Myometrial cell (primary cell): Measurements from ENCODE around the gene SEPSECS. TPM values are rescaled to one million over a fixed set of nuclear protein-coding genes. Genes with fewer than 3 reads are reported as not detected.

Experiments
- total RNA-seq: library from RNA; depleted of rRNA; stranded (reverse); fragments of >200 nt; gene quantifications from 2 replicates; pipeline ENCODE4 v1.2.3, GENCODE V29; 2015

Gene SEPSECS
- total RNA-seq: 3.5 and 5.1 TPM in 2 replicates

DNA sequence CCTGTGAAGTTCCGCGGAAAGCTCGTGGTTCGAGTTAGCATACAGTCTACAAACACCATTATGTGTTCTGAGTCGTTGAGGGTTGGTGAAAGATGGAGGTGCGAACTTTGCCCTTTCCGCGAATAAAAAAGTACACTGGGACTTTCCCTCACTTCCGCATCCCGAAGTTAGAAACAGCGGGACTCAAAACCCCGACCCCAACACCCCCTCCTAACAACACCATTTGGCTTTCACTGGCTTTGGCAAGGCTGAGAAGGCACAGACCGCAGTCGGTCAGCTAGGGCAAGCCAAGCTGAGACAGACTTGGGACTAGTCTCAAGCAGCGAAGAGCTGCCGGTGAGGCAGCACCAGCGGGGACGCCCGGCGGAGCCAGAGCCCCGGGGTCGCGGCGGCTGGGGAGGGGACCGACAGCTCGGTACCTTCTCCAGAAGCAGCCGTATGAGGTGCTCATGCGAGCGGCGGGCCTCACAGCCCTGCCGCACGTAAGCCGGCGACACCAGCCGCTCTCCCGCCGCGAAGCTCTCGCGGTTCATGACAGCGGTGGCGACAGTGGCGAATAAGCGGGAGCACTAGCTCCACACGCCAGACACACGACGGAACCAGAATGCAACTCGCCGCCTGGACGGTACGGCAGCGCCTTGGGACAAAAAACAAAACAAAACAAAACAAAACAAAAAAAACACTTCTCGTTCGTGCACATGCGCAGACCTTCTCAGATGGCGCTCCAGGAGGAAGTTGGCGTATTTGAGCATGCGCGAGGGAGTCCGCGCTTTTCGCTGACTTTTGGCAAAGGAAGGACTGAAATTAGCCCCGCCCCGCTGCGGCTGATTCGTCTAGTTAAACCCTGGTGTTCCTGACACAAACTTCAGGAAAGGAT, at the start of gene SEPSECS:
SEPSECS (minus strand) TSS at position 613 of the 877 bp plus-strand sequence; CDS start at position 533, 80 bp downstream.

Other genes starting within 250 kb of the SEPSECS start
- gene CCDC149, start 247.4 kb downstream of the SEPSECS start, total RNA-seq: 3.5 and 4.6 TPM in 2 replicates
- not detected in 2 replicates for gene LGI2, start 129.5 kb downstream of the SEPSECS start, total RNA-seq
- gene PI4K2B, start 73.6 kb upstream of the SEPSECS start, total RNA-seq: 17.5 and 22.8 TPM in 2 replicates
- 8.6 and 10.1 TPM in 2 replicates for gene ZCCHC4, start 152.3 kb upstream of the SEPSECS start, total RNA-seq
- 14.7 and 32.1 TPM in 2 replicates for gene ANAPC4, start 216.8 kb upstream of the SEPSECS start, total RNA-seq